AG04450 (cell line): ENCODE data around the gene GLYAT. TPM values are rescaled to one million over a fixed set of nuclear protein-coding genes. Genes with fewer than 3 reads are reported as not detected.

Experiments used
- CTCF ChIA-PET: fragments of 300-600, 350-600 bp; formaldehyde crosslinking; extraction: SDS; loops from one replicate; lab custom pipeline; 2022; ENCODE audit warnings: antibody characterized with exemption, inconsistent platforms; lab: Charles Lee
- POLR2A ChIA-PET: fragments of 350-600 bp; formaldehyde crosslinking; extraction: SDS; loops from one replicate; lab custom pipeline; 2021; ENCODE audit warnings: antibody characterized with exemption, inconsistent platforms; lab: Yijun Ruan, JAX
- DNase-seq: peaks from one replicate; pipeline ENCODE4 v3.0.0-alpha.2; 2011; ENCODE audit warnings: low read depth, low spot score
- H3K27ac ChIP-seq: one replicate; pipeline ENCODE4 v1.5.1; 2012; ENCODE audit warnings: low read depth, low read length, control low read depth
- H3K27me3 ChIP-seq: one replicate; pipeline ENCODE4 v1.6.0; 2012; ENCODE audit warnings: low read length; ENCODE audit not compliant: control insufficient read depth, insufficient read depth
- H3K4me3 ChIP-seq: 2 replicates; pipeline ENCODE4 v1.5.1; 2011; ENCODE audit warnings: mild to moderate bottlenecking, low read depth, low read length, control low read depth
- H3K9me3 ChIP-seq: 2 replicates; pipeline ENCODE4 v1.5.1; 2012; ENCODE audit warnings: low read length; ENCODE audit not compliant: control insufficient read depth, insufficient read depth
- CTCF ChIP-seq: IDR thresholded peaks from 2 replicates; pipeline ENCODE4 v1.5.1; 2011; ENCODE audit warnings: low read depth, low read length, control low read depth, inconsistent platforms
- polyA minus RNA-seq: library from RNA; depleted of rRNA, polyadenylated mRNA; stranded (reverse); fragments of >200 nt; gene quantifications from 2 replicates; pipeline ENCODE4 v1.2.3, GENCODE V29; 2011; rRNA and poly(A)+ RNA removed
- polyA plus RNA-seq: library from polyadenylated mRNA; depleted of rRNA; stranded (reverse); fragments of >200 nt; gene quantifications from 2 replicates; pipeline ENCODE4 v1.2.3, GENCODE V29; 2011; rRNA removed

Gene GLYAT
- polyA plus RNA-seq: not detected in 2 replicates
- not detected in 2 replicates for polyA minus RNA-seq

GRCh38 chr11:58731819-58732218 lies at the start of gene GLYAT:
TSS of gene GLYAT (minus strand) at chr11:58731943. CDS start at chr11:58724496, 7,447 bp downstream.
- H3K4me3 ChIP-seq: no peak within 1 kb of the TSS
- ChIA-PET CTCF (no interaction called here), POLR2A (no interaction called here)
- H3K27me3 ChIP-seq: no peaks in the 10 kb centered on the region
- no peaks in the 10 kb centered on the region for H3K9me3 ChIP-seq
- no peak within 1 kb of the TSS for H3K27ac ChIP-seq
- no peak for DNase-seq
- no peak for TF ChIP-seq CTCF

- ChIA-PET CTCF (no interaction called here), POLR2A (no interaction called here)
- DNase-seq: no peak
- Histone ChIP-seq H3K27ac (no peak overlapping the region), H3K4me3 (no peak overlapping the region), H3K9me3 (no peaks in the 10 kb centered on the region), H3K27me3 (no peaks in the 10 kb centered on the region)
- TF ChIP-seq CTCF: no peak
These were observed 49.6 kb upstream of the GLYAT start for GRCh38 chr11:58781345-58781744.

GRCh38 chr11:58780578-58780977 lies 48.8 kb upstream of the GLYAT start:
- Histone ChIP-seq H3K9me3 (no peaks in the 10 kb centered on the region), H3K27me3 (no peaks in the 10 kb centered on the region), H3K27ac (no peak overlapping the region), H3K4me3 (no peak overlapping the region)
- DNase-seq: no peak
- no peak for TF ChIP-seq CTCF
- ChIA-PET POLR2A (no interaction called here), CTCF (no interaction called here)

GRCh38 chr11:58776891-58777710 lies 45.4 kb upstream of the GLYAT start:
- no peaks in the 10 kb centered on the region for H3K9me3 ChIP-seq
- H3K4me3 ChIP-seq: no peak overlapping the region
- no peak for DNase-seq
- POLR2A ChIA-PET: no interaction called here
- no peaks in the 10 kb centered on the region for H3K27me3 ChIP-seq
- CTCF ChIA-PET: interaction anchor here (1.1 kb wide), 1 partner anchor 12 kb away, joined by 4 read pairs; no protein-coding TSS in a partner anchor
- TF ChIP-seq CTCF: no peak
- H3K27ac ChIP-seq: no peak overlapping the region

- Histone ChIP-seq H3K9me3 (no peaks in the 10 kb centered on the region), H3K27me3 (no peaks in the 10 kb centered on the region), H3K4me3 (no peak overlapping the region), H3K27ac (no peak overlapping the region)
- ChIA-PET POLR2A (no interaction called here), CTCF (no interaction called here)
- TF ChIP-seq CTCF: no peak
- no peak for DNase-seq
These were observed 43.4 kb upstream of the GLYAT start for GRCh38 chr11:58775066-58775708.
